Choroid plexus epithelial cell (primary cell): ENCODE data around the gene DHFR.
"Not testable (repeated sequence)": the region's sequence is repeated elsewhere in the genome, so short reads cannot be mapped to it uniquely, and the experiment has no call there.

Experiments used
- DNase-seq: peaks from one replicate; pipeline ENCODE4 v3.0.0-alpha.2; 2010; ENCODE audit warnings: low read depth
- H3K4me3 ChIP-seq: 2 replicates; pipeline ENCODE4 v1.5.1; 2011; ENCODE audit warnings: low read depth, mild to moderate bottlenecking, control low read depth, low read length, moderate library complexity
- TF ChIP-seq, protein P1 (sequence below): conservative IDR thresholded peaks from 2 replicates; pipeline ENCODE4 v1.5.1; 2011; ENCODE audit warnings: low read depth, mild to moderate bottlenecking, control low read depth, inconsistent platforms, low read length, moderate library complexity

Gene DHFR

GRCh38 chr5:80668016-80668969, 13.5 kb upstream of the DHFR start:
- TF ChIP-seq, protein P1, sequence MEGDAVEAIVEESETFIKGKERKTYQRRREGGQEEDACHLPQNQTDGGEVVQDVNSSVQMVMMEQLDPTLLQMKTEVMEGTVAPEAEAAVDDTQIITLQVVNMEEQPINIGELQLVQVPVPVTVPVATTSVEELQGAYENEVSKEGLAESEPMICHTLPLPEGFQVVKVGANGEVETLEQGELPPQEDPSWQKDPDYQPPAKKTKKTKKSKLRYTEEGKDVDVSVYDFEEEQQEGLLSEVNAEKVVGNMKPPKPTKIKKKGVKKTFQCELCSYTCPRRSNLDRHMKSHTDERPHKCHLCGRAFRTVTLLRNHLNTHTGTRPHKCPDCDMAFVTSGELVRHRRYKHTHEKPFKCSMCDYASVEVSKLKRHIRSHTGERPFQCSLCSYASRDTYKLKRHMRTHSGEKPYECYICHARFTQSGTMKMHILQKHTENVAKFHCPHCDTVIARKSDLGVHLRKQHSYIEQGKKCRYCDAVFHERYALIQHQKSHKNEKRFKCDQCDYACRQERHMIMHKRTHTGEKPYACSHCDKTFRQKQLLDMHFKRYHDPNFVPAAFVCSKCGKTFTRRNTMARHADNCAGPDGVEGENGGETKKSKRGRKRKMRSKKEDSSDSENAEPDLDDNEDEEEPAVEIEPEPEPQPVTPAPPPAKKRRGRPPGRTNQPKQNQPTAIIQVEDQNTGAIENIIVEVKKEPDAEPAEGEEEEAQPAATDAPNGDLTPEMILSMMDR, result no peak
- no peak overlapping the region for H3K4me3 ChIP-seq

GRCh38 chr5:80667384-80667783, 12.6 kb upstream of the DHFR start:
- TF ChIP-seq, protein P1, result no peak
- no peak for DNase-seq
- no peak overlapping the region for H3K4me3 ChIP-seq

More at GRCh38 chr5:80668016-80668969, 13.5 kb upstream of the DHFR start:
- DNase-seq, result no peak

DNA sequence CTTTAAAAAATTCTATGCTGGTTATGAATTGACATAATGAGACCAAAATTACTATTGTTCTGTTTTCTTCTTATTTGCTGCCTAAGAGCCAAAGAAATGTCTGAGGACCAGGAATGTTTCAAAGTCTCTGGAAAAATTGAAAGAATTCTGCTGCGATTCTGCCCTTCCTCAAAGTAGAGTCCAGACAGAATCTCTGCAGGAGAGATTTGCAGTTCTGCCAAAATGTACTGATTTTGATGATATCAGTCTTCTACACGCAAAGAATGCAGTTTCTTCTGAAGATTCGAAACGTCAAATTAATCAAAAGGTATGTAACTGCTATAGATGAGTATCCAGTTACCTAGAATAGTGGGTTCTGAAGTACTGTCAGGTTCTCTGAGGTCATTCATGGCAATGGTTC, 10.3 kb upstream of the DHFR start:
- DNase-seq, result no peak
- no peak overlapping the region for H3K4me3 ChIP-seq
- TF ChIP-seq, protein P1, result no peak

DNA sequence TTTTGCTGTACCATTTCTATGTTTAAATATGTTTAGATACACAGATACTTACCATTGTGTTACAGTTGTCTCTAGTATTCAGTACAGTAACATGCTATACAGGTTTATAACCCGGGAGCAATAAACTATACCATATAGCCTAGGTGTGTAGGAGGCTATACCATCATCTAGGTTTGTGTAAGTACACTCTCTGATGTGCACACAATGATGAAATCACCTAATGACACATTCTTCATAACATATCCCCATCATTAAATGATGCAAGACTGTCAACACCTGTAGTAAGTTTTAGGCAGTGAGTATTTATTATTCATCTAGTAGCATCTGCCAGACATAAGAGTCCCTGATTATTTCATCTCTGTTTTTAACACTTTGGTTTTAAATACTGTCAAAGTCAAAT, 7.3 kb upstream of the DHFR start:
- no peak for DNase-seq
- TF ChIP-seq, protein P1, result no peak
- H3K4me3 ChIP-seq, result no peak overlapping the region

DNA sequence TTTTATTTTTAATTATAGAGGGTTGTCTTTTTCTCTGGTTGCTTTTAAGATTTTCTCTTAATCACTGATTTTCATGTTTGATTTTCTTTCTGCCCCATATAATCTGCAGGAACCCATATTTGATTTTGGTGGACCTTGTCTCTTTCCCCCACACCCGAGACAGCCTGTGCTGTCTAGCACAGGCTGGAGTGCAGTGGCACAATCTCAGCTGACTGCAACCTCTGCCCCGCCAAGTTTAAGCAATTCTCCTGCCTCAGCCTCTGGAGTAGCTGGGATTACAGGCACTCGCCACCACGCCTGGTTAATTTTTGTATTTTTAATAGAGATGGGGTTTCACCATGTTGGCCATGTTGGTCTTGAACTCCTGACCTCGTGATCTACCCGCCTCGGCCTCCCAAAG, 5.9 kb upstream of the DHFR start:
- H3K4me3 ChIP-seq, DNase-seq: not testable (repeated sequence)

DNA sequence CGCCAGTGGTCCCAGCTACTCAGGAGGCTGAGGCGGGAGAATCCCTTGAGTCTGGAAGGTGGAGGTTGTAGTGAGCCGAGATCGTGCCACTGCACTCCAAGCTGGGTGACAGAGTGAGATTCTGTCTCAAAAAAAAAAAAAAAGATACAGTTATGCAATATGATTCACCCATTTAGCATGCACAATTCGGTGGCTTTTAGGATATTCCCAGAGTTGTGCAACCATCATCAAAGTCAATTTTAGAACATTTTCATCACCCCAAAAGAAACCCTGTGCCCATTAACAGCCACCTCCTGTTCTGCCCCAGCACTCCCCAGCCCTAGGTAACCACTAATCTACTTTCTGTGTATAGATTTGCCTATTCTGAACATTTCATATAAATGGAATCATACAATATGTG, 4.3 kb upstream of the DHFR start:
- DNase-seq, result peak; percentile 38
- TF ChIP-seq, protein P1, result no peak
- H3K4me3 ChIP-seq, result no peak overlapping the region

- DNase-seq, result no peak
- TF ChIP-seq, protein P1, result peak; percentile 22
- no peak overlapping the region for H3K4me3 ChIP-seq
Observed at GRCh38 chr5:80656425-80656824, 1.6 kb upstream of the DHFR start.
